Activated gamma-delta T cell treated with Interleukin-2 at 50 U/mL for 16 hours (primary cell): ENCODE results near the gene STRA6.
"Not testable (repeated sequence)": the region's sequence is repeated elsewhere in the genome, so short reads cannot be mapped to it uniquely, and the experiment has no call there.

ENCODE experiments used
- DNase-seq: peaks from one replicate; pipeline ENCODE4 v3.0.0-alpha.2; 2020

The STRA6 gene

DNA sequence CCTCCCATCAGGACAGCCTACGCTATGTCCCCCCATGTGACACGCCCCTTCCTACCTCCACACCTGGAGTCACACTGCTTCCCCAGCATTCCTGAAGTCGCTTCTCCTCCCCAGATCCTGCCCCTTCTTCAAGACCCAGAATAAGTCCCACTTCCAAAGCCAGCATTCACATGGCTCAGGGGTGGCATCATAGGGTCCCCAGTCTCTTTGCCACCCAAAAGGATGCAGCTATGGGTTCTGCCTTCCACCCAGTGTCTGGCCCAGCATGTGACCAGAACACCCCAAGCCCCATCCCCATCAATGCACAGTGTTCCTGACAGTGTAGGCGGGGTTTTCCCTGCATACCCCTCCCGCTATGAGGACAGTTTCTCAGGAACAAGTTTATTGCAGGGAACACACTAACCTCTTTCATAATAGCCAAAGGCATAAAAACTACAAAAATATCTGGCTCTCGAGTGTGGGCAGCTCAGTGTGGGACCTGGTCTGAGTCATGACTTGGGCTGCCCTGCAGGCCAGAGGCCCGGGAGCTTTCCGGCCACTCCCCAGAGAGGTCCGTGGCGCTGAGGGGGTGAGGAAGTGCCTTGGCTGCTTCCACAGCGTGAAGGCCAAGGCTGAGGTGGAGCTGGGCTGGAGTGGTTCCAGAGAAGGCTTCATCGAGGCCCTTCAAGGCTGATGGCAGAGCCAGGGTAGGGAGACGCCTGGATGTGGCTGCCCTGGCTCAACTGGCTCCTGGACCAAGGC lies 23.3 kb downstream of the STRA6 start:
- no peak for DNase-seq

GRCh38 chr15:74178326-74179100 lies 24.1 kb downstream of the STRA6 start:
- DNase-seq, result no peak

DNA sequence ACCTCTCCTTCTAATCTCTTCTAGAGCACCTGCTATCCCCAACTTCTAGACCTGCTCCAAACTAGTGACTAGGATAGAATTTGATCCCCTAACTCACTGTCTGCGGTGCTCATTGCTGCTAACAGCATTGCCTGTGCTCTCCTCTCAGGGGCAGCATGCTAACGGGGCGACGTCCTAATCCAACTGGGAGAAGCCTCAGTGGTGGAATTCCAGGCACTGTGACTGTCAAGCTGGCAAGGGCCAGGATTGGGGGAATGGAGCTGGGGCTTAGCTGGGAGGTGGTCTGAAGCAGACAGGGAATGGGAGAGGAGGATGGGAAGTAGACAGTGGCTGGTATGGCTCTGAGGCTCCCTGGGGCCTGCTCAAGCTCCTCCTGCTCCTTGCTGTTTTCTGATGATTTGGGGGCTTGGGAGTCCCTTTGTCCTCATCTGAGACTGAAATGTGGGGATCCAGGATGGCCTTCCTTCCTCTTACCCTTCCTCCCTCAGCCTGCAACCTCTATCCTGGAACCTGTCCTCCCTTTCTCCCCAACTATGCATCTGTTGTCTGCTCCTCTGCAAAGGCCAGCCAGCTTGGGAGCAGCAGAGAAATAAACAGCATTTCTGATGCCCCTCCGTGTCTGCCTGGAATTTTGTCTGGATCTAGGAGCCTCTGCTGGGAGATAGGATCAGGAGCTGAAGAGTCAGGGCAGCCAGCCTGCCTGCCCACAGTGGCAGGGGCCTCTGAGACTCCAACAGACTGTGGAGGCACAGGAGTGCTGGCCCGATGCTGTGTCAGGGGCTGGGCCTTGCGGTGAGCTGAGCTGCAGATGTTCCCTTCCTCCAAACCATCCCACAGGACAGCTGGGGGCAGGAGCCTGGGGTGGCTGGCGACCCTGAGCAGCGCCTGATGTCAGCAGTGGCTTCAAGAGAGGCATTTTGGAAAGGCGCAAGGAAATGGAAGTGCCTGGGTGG lies 26.0 kb downstream of the STRA6 start:
- DNase-seq, result no peak

- no peak for DNase-seq
Observed at GRCh38 chr15:74175271-74176191, 27.1 kb downstream of the STRA6 start.

DNA sequence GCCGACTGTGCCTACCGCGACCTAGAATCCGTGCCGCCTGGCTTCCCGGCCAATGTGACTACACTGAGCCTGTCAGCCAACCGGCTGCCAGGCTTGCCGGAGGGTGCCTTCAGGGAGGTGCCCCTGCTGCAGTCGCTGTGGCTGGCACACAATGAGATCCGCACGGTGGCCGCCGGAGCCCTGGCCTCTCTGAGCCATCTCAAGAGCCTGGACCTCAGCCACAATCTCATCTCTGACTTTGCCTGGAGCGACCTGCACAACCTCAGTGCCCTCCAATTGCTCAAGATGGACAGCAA lies 27.7 kb downstream of the STRA6 start:
- DNase-seq, result no peak

- no peak for DNase-seq
Observed at GRCh38 chr15:74174219-74174957, 28.2 kb downstream of the STRA6 start.

DNA sequence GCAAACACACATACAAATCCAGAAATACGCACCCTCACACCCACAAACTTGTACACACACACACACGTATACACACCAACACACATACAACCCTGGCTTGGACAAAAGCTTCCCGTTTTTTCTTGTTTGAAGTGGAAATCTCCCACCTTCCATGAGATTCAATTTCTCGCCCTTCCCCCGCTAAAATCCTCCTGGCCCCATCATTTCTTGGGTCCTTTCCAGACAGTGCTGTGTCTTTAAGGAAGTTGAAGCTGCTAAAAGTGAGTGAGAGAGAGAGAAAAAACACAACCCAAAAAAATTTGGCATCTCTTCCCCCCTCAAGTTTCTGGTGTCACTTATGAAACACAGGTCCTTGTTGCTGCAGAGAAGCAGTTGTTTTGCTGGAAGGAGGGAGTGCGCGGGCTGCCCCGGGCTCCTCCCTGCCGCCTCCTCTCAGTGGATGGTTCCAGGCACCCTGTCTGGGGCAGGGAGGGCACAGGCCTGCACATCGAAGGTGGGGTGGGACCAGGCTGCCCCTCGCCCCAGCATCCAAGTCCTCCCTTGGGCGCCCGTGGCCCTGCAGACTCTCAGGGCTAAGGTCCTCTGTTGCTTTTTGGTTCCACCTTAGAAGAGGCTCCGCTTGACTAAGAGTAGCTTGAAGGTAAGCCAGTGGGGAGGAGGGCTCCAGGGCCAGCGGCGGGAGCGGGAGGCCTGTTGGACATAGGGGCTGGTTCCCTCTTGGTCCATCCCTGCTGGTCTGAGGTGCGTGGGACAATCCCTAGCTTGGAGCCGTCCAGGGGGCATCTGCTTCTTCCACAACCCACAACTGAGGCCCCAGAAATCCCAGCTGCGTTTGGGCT lies 29.0 kb downstream of the STRA6 start, which contains the start of gene ISLR:
Gene ISLR (plus strand): TSS at position 331 of the 839 bp plus-strand sequence. CDS start 1,149 bp downstream, outside the sequence.
- no peak for DNase-seq

DNA sequence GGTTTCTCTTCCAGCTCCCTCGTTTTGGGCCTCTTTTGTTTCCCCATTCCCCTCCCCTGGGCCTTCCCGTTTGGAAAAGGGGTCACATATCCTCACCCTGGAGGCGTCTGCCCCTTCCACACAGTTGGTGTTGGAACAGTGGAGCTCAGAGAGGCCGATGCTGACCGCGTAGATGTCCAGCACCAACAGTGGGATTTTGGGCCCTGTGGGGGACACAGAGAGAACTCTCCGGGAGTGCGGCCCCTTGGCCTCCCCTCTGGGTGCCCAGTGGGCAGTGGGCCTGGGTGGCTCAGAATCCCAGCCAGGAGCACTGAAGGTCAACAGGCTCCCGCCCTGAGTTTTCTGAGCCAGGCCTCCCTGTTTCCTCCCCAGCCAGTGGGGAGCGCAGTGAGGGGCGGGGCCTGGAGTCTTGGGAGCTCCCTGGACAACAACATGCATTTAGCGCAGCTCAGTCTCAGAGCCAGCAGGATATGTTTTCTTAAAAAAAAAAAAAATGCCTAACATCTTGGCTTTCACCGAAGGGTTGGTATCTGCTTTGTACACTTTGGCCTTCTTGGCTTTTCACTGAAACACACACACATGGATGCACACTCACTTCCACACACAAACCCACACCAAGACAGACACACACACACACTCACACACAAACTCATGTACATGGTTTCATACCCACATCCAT lies 29.7 kb downstream of the STRA6 start:
- no peak for DNase-seq

GRCh38 chr15:74171965-74172541 lies 30.5 kb downstream of the STRA6 start:
- no peak for DNase-seq

DNA sequence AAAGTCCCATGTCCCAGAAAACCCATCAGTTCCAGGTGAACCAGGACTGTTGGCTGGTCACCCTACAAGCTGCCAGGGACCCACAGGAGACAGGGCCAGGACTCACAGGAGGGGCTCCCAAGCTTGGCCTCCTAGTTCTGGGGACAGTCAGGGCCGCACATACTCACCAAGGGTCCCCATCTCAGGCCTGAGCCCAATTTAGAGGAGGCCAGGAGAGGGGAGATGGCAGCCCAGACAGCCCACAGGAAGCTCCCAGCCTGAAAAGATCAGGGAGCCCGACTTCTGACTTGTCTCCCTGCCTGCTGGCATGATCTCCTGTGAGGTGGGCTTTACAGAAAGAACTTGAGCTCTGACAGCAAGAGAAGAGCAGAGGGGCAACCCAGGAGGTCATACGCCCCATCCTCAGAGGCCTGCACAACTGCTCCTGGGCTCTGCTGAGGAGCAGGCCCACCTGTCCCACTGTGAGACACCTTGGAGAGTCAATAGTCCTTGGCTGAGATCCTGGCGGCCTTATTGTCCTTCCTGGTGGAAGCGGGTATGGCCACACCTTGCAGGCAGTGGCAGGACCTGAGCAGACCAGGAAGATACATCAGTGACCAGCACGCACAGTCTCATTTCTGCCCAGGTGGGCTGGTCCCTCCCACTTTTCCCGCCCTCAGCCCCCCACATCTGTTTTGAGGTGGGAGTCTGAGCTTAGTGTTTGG lies 31.6 kb downstream of the STRA6 start:
- DNase-seq, result no peak

- no peak for DNase-seq
Observed at GRCh38 chr15:74170071-74170844, 32.3 kb downstream of the STRA6 start.

- no peak for DNase-seq
Observed at GRCh38 chr15:74168711-74169126, 33.9 kb downstream of the STRA6 start.

DNA sequence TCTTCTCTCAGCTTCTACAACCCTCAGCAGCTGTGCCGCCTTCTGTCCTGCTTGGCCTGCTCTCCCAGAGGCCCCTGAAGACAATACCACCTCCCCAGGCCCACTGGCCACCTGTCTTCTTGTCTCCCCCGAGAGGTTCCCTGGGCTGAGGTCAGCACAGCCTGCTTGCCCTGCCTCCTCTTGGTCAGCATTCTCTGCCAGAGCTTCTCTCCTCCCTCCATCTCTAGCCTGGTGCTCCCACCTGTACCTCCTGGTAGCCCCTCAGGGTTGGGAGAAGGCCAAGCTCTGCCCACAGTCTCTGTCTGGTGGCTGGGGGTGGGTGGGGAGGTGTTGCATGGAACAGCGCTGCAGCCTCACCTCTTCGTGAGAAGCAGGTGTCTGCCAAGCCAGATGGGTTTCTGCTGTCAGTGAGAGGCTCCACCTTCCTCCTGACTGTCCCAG lies 34.7 kb downstream of the STRA6 start:
- no peak for DNase-seq

DNA sequence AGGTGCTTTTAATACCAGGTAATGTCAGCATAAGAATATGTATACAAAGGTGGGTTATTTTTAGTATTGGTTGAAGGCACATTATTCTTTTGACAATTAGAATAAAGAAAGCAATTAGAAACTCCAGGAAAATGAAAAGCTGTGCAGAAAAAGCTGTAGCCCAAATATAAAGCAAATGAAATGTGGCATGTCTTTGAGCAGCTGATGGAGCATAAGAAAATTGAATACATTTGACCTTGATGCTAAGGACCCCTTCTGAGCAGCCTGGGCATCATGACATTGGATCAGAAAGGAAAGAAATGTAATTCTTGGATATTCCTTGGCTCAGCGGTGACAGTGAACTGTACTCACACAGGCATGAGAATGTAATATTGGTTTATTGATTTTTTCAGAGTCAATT lies 37.1 kb downstream of the STRA6 start:
- DNase-seq, result no peak

- not testable (repeated sequence) for DNase-seq
Observed at GRCh38 chr15:74162195-74162536, 40.4 kb downstream of the STRA6 start.

GRCh38 chr15:74160390-74160789 lies 42.2 kb downstream of the STRA6 start:
- DNase-seq, result not testable (repeated sequence)

DNA sequence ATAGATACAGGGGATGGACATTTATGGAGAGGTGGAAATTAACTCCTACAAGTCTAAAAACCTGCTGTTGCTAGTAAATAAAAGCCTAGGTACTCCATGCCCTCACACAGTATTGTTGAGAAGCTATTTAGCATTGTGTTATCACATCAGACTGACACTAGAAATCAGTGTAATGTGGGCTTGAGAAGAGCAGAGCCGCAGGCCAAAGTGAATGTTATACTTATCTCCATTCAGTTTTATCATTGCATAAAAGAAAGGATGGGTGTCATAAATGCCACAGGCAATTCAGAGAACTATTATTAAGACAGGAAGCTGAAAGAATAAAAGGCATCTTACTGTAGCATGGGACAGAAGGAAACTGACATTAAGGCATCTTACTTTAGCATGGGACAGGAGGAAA lies 42.8 kb downstream of the STRA6 start:
- DNase-seq, result no peak
